Muscle layer of colon (tissue), 2 donors: ENCODE data around the gene ZNF775.

Source experiments
- H3K27ac ChIP-seq: one replicate; pipeline ENCODE4 v1.7.0; 2013; ENCODE audit warnings: low read depth, mild to moderate bottlenecking, low read length, moderate library complexity
- H3K27me3 ChIP-seq, 2 donors: one replicate each; pipeline ENCODE4 v1.7.0; 2013; ENCODE audit warnings: low read length in 2 of 2, mild to moderate bottlenecking in 2 of 2; ENCODE audit not compliant: insufficient read depth in 2 of 2, control insufficient read depth in 1 of 2
- H3K36me3 ChIP-seq: one replicate; pipeline ENCODE4 v1.7.0; 2013; ENCODE audit warnings: mild to moderate bottlenecking, low read length; ENCODE audit not compliant: insufficient read depth
- H3K4me1 ChIP-seq: one replicate; pipeline ENCODE4 v1.7.0; 2013; ENCODE audit warnings: mild to moderate bottlenecking, low read length; ENCODE audit not compliant: insufficient read depth
- H3K4me3 ChIP-seq, 2 donors: one replicate each; pipeline ENCODE4 v1.7.0; 2013; ENCODE audit warnings: low read length in 2 of 2, low read depth in 1 of 2, mild to moderate bottlenecking in 1 of 2, moderate library complexity in 1 of 2
- H3K9ac ChIP-seq: one replicate; pipeline ENCODE4 v1.7.0; 2013; ENCODE audit warnings: low read length
- H3K9me3 ChIP-seq: one replicate; pipeline ENCODE4 v1.7.0; 2013; ENCODE audit warnings: mild to moderate bottlenecking, low read length
- donor health status: abdominal sarcoma.
- donor health status: Adenocarcinoma of cecum.

The ZNF775 gene

DNA sequence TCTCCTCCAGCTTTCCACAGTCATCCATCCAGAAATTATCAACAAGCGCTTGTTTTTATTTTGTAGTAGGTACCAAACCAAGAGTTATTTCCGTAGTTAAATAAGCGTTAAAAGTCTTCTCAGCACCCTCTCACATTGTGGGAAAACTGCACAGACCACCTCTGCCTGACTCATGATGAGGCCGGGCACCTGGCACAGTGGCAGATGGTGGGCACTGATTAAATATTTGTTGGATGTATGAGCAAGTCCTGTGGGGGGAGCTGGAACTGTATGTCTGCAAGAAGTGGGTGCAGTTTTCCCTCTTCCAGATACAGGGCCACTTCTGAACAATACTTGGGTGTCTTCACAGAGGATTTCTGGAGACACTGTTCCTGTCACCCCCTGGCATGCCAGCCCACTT is 15.8 kb upstream of the ZNF775 start:
- H3K27ac ChIP-seq: no peak overlapping the region
- H3K4me1 ChIP-seq: peaks cover 6% of the 10 kb centered on the region
- H3K9ac ChIP-seq: no peak overlapping the region
- H3K36me3 ChIP-seq: no peaks in the 10 kb centered on the region
- no peaks in the 10 kb centered on the region for H3K9me3 ChIP-seq
- H3K4me3 ChIP-seq: no peak overlapping the region
- no peaks in the 10 kb centered on the region for H3K27me3 ChIP-seq

GRCh38 chr7:150363872-150364271 is 15.3 kb upstream of the ZNF775 start:
- Histone ChIP-seq H3K4me3 (no peak overlapping the region), H3K9me3 (no peaks in the 10 kb centered on the region), H3K9ac (no peak overlapping the region), H3K4me1 (peaks cover 6% of the 10 kb centered on the region), H3K27ac (no peak overlapping the region), H3K27me3 (no peaks in the 10 kb centered on the region), H3K36me3 (no peaks in the 10 kb centered on the region)

DNA sequence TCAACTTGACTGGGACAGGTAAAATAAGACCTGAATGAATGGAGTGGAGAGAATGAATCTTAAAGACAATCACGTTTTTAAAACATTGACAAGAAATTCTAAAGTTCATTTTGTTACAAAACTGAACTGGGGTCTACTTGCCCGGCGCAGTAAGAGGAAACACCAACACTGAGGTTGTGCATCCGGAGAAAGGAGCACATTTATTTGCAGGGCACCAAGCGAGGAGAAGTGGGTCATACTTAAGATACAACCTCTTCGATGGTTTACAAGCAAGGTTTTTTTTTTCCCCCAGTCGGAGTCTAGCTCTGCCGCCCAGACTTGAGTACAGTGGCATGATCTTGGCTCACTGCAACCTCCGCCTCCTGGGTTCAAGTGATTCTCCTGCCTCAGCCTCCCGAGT is 13.9 kb upstream of the ZNF775 start:
- Histone ChIP-seq H3K4me3 (no peak overlapping the region), H3K36me3 (peaks cover 1% of the 10 kb centered on the region), H3K27me3 (no peaks in the 10 kb centered on the region), H3K4me1 (peaks cover 15% of the 10 kb centered on the region), H3K27ac (no peak overlapping the region), H3K9me3 (no peaks in the 10 kb centered on the region), H3K9ac (no peak overlapping the region)

DNA sequence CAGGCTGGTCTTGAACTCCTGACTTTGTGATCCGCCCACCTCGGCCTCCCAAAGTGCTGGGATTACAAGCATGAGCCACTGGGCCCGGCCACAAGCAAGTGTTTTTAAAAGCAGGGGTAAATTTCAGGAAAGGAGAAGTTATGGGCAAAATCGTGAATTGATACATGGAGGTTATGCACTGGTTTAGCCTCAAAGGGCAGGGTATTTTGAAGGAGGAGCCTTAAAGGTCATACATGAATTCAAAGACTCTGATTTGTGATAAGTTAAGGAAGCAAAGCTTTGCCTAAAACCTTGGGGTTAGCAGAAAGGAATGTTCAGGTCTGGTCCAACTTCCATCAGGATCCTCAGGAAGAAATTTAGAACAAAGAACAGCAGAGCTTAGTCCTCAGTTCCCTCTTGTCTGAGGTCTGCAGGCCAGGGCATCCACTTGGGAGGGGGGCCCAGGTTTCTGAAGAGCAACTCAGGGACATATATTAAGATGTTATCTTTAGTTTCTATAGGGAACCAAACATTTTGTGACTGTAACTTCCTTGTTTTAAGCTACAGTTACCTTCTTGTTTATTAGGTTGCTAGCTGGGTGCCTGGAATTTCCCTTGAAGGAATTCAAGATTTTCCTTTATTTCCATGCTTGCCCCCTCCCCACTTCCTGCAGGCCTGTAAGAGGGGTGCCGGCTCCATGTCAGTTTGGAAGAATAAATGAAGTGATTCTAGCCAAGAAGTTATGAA is 13.3 kb upstream of the ZNF775 start:
- Histone ChIP-seq H3K27ac (no peak overlapping the region), H3K36me3 (peaks cover 7% of the 10 kb centered on the region), H3K27me3 (no peaks in the 10 kb centered on the region), H3K9ac (no peak overlapping the region), H3K4me1 (peaks cover 22% of the 10 kb centered on the region), H3K9me3 (no peaks in the 10 kb centered on the region), H3K4me3 (no peak overlapping the region)

DNA sequence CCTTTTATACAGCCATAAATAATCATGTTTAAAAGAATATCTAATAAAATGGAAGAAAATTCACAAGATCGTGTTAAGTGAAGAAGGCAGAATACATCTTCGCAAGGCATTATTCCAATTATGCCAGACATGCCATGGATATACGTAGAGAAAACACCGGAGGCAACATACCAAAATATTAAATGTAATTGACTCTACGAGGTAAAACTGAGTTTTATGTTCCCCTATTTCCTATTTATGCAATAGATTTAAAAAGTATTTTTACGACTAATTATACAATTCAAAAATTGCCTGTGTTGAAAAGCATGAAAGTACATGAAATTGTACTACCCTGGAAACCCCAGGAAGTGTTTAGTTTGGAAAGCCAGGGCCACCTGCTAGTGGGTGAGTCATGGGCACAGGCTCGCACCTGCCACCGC is 11.4 kb upstream of the ZNF775 start:
- H3K4me1 ChIP-seq: peaks cover 18% of the 10 kb centered on the region
- peaks cover 16% of the 10 kb centered on the region for H3K36me3 ChIP-seq
- no peaks in the 10 kb centered on the region for H3K9me3 ChIP-seq
- H3K27me3 ChIP-seq: no peaks in the 10 kb centered on the region
- H3K4me3 ChIP-seq: peak overlapping the region; percentile 89 to 92
- H3K27ac ChIP-seq: peak overlapping the region; percentile 69
- peak overlapping the region; percentile 94 for H3K9ac ChIP-seq

- H3K27ac ChIP-seq: peak within 1 kb of the TSS; percentile 69
- peak within 1 kb of the TSS; percentile 94 for H3K9ac ChIP-seq
- H3K27me3 ChIP-seq: no peaks in the 10 kb centered on the region
- peaks cover 20% of the 10 kb centered on the region for H3K36me3 ChIP-seq
- no peaks in the 10 kb centered on the region for H3K9me3 ChIP-seq
- H3K4me3 ChIP-seq: peak within 1 kb of the TSS; percentile 89 to 92
- peaks cover 22% of the 10 kb centered on the region for H3K4me1 ChIP-seq
Observed at GRCh38 chr7:150368096-150368883, 10.8 kb upstream of the ZNF775 start, which contains the start of gene REPIN1. Gene REPIN1 (plus strand): TSS chr7:150368822. CDS start chr7:150369712, 890 bp downstream.

- Histone ChIP-seq H3K4me3 (peak overlapping the region; percentile 89 to 92), H3K36me3 (peaks cover 28% of the 10 kb centered on the region), H3K9ac (peak overlapping the region; percentile 94), H3K4me1 (peaks cover 30% of the 10 kb centered on the region), H3K27ac (peak overlapping the region; percentile 69), H3K9me3 (no peaks in the 10 kb centered on the region), H3K27me3 (no peaks in the 10 kb centered on the region)
Observed at GRCh38 chr7:150368884-150369747, 10.0 kb upstream of the ZNF775 start.

GRCh38 chr7:150369748-150370501 is 9.2 kb upstream of the ZNF775 start:
- Histone ChIP-seq H3K4me3 (peak overlapping the region; percentile 89 to 92), H3K9ac (peak overlapping the region; percentile 94), H3K4me1 (peaks cover 30% of the 10 kb centered on the region), H3K27me3 (no peaks in the 10 kb centered on the region), H3K9me3 (no peaks in the 10 kb centered on the region), H3K36me3 (peaks cover 29% of the 10 kb centered on the region), H3K27ac (peak overlapping the region; percentile 69)

DNA sequence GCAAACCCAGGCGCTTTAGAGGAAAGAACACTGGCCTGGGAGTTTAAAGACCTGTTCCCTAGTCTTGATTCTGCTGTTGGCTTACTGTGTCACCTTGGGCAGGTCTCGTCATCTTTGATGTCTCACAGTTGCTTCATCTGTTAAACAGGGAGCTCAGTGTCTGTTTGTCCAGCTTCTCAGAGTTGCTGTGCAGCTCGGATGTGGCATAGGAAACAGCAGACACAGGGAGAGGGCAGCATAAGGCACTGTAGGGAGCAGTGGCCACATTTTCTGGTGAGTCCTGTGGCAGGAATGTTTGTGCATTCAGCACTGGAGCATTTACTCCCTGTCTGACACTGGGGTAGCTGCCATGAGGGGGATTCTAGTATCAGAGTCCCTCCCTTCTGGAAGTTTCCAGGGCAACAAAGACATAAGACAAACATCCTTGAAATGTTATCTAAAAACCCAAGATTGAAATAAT is 8.5 kb upstream of the ZNF775 start:
- no peak overlapping the region for H3K4me3 ChIP-seq
- H3K9me3 ChIP-seq: no peaks in the 10 kb centered on the region
- H3K27ac ChIP-seq: no peak overlapping the region
- no peaks in the 10 kb centered on the region for H3K27me3 ChIP-seq
- no peak overlapping the region for H3K9ac ChIP-seq
- peaks cover 29% of the 10 kb centered on the region for H3K36me3 ChIP-seq
- H3K4me1 ChIP-seq: peaks cover 30% of the 10 kb centered on the region

- H3K4me3 ChIP-seq: no peak overlapping the region
- no peak overlapping the region for H3K27ac ChIP-seq
- peaks cover 30% of the 10 kb centered on the region for H3K4me1 ChIP-seq
Observed at GRCh38 chr7:150371131-150371995, 7.8 kb upstream of the ZNF775 start.

More at GRCh38 chr7:150371131-150371995, 7.8 kb upstream of the ZNF775 start:
- Histone ChIP-seq H3K27me3 (no peaks in the 10 kb centered on the region), H3K9me3 (no peaks in the 10 kb centered on the region), H3K36me3 (peaks cover 29% of the 10 kb centered on the region), H3K9ac (no peak overlapping the region)
